ENCODE data around the gene UBE2Q2.
"Not testable (repeated sequence)": the region's sequence is repeated elsewhere in the genome, so short reads cannot be mapped to it uniquely, and the experiment has no call there.

The UBE2Q2 gene

GRCh38 chr15:75867449-75867848 lies 24.2 kb downstream of the UBE2Q2 start:
- Histone ChIP-seq H3K4me2 (ENCODE audit: low read length) (peak overlapping the region; percentile 40; the same call in 1 of the 2 replicates), H3K79me2 (ENCODE audit: insufficient read depth, low read length) (no peaks in the 10 kb centered on the region)

GRCh38 chr15:75868019-75868418 lies 24.8 kb downstream of the UBE2Q2 start:
- Histone ChIP-seq H3K36me3 (ENCODE audit: insufficient read depth, low read length) (peaks cover 10% of the 10 kb centered on the region), H3K4me3 (ENCODE audit: low read depth, low read length, poor library complexity, severe bottlenecking) (no peak overlapping the region), H3K4me2 (ENCODE audit: low read length) (no peak overlapping the region; the same call in 1 of the 2 replicates), H2AFZ (ENCODE audit: low read length) (no peak overlapping the region), H3K27me3 (ENCODE audit: insufficient read depth, low read length) (no peaks in the 10 kb centered on the region), H3K9me2 (ENCODE audit: low read depth, low read length) (no peaks in the 10 kb centered on the region), H3K27ac (ENCODE audit: low read depth, low read length, poor library complexity, severe bottlenecking) (peak overlapping the region; percentile 65), H3K79me2 (ENCODE audit: insufficient read depth, low read length) (no peaks in the 10 kb centered on the region), H3F3A (ENCODE audit: insufficient read depth, low read length) (no peaks in the 10 kb centered on the region), H3K9me3 (ENCODE audit: low read length) (no peaks in the 10 kb centered on the region), H3K9ac (ENCODE audit: low read length) (no peak overlapping the region; the same call in 1 of the 2 replicates), H4K20me1 (ENCODE audit: insufficient read depth, low read length) (no peaks in the 10 kb centered on the region), H3K4me1 (ENCODE audit: insufficient read depth, low read length, severe bottlenecking) (peaks cover 29% of the 10 kb centered on the region)
- TF ChIP-seq EZH2 (IDR thresholded peaks at IDR 0.05; ENCODE audit: borderline replicate concordance, low read length) (no peak), CTCF (IDR thresholded peaks at IDR 0.05; ENCODE audit: low read length) (no peak)

More at GRCh38 chr15:75867449-75867848, 24.2 kb downstream of the UBE2Q2 start:
- Histone ChIP-seq H3K27me3 (ENCODE audit: insufficient read depth, low read length) (no peaks in the 10 kb centered on the region), H3K36me3 (ENCODE audit: insufficient read depth, low read length) (peaks cover 10% of the 10 kb centered on the region), H3K9me2 (ENCODE audit: low read depth, low read length) (no peaks in the 10 kb centered on the region), H3K27ac (ENCODE audit: low read depth, low read length, poor library complexity, severe bottlenecking) (peak overlapping the region; percentile 65), H3F3A (ENCODE audit: insufficient read depth, low read length) (no peaks in the 10 kb centered on the region), H4K20me1 (ENCODE audit: insufficient read depth, low read length) (no peaks in the 10 kb centered on the region), H3K9ac (ENCODE audit: low read length) (no peak overlapping the region; the same call in 1 of the 2 replicates), H3K4me3 (ENCODE audit: low read depth, low read length, poor library complexity, severe bottlenecking) (no peak overlapping the region), H3K9me3 (ENCODE audit: low read length) (no peaks in the 10 kb centered on the region), H3K4me1 (ENCODE audit: insufficient read depth, low read length, severe bottlenecking) (peaks cover 29% of the 10 kb centered on the region), H2AFZ (ENCODE audit: low read length) (no peak overlapping the region)
- TF ChIP-seq CTCF (IDR thresholded peaks at IDR 0.05; ENCODE audit: low read length) (no peak), EZH2 (IDR thresholded peaks at IDR 0.05; ENCODE audit: borderline replicate concordance, low read length) (no peak)

GRCh38 chr15:75869446-75869845 lies 26.2 kb downstream of the UBE2Q2 start:
- Histone ChIP-seq H3K4me1 (ENCODE audit: insufficient read depth, low read length, severe bottlenecking) (peaks cover 29% of the 10 kb centered on the region), H3K4me2 (ENCODE audit: low read length) (no peak overlapping the region), H4K20me1 (ENCODE audit: insufficient read depth, low read length) (no peaks in the 10 kb centered on the region), H3K9ac (ENCODE audit: low read length) (no peak overlapping the region), H3K4me3 (ENCODE audit: low read depth, low read length, poor library complexity, severe bottlenecking) (no peak overlapping the region), H3K36me3 (ENCODE audit: insufficient read depth, low read length) (peaks cover 20% of the 10 kb centered on the region), H3K27me3 (ENCODE audit: insufficient read depth, low read length) (no peaks in the 10 kb centered on the region), H3K9me3 (ENCODE audit: low read length) (no peaks in the 10 kb centered on the region), H3K27ac (ENCODE audit: low read depth, low read length, poor library complexity, severe bottlenecking) (no peak overlapping the region), H2AFZ (ENCODE audit: low read length) (no peak overlapping the region), H3K9me2 (ENCODE audit: low read depth, low read length) (no peaks in the 10 kb centered on the region), H3F3A (ENCODE audit: insufficient read depth, low read length) (no peaks in the 10 kb centered on the region), H3K79me2 (ENCODE audit: insufficient read depth, low read length) (no peaks in the 10 kb centered on the region)
- TF ChIP-seq CTCF (IDR thresholded peaks at IDR 0.05; ENCODE audit: low read length) (no peak), EZH2 (IDR thresholded peaks at IDR 0.05; ENCODE audit: borderline replicate concordance, low read length) (no peak)

GRCh38 chr15:75871589-75871988 lies 28.3 kb downstream of the UBE2Q2 start:
- not testable (repeated sequence) for H3F3A ChIP-seq (ENCODE audit: insufficient read depth, low read length); H3K4me2 ChIP-seq (ENCODE audit: low read length); H3K27ac ChIP-seq (ENCODE audit: low read depth, low read length, poor library complexity, severe bottlenecking); H3K4me3 ChIP-seq (ENCODE audit: low read depth, low read length, poor library complexity, severe bottlenecking); H3K9ac ChIP-seq (ENCODE audit: low read length); H3K27me3 ChIP-seq (ENCODE audit: insufficient read depth, low read length); H2AFZ ChIP-seq (ENCODE audit: low read length); H3K9me2 ChIP-seq (ENCODE audit: low read depth, low read length); H3K9me3 ChIP-seq (ENCODE audit: low read length); H4K20me1 ChIP-seq (ENCODE audit: insufficient read depth, low read length); H3K79me2 ChIP-seq (ENCODE audit: insufficient read depth, low read length)
- Histone ChIP-seq H3K4me1 (ENCODE audit: insufficient read depth, low read length, severe bottlenecking) (peaks cover 27% of the 10 kb centered on the region), H3K36me3 (ENCODE audit: insufficient read depth, low read length) (peaks cover 31% of the 10 kb centered on the region)
